ENCODE data around the gene ORMDL2.
"Not testable (repeated sequence)": the region's sequence is repeated elsewhere in the genome, so short reads cannot be mapped to it uniquely, and the experiment has no call there.

ORMDL2 gene

GRCh38 chr12:55861871-55862270 is 44.0 kb downstream of the ORMDL2 start:
- DNase-seq: no peak

GRCh38 chr12:55862286-55862685 is 44.4 kb downstream of the ORMDL2 start:
- no peak for DNase-seq

- DNase-seq: not testable (repeated sequence)
Measured at GRCh38 chr12:55862931-55863330, 45.1 kb downstream of the ORMDL2 start.

GRCh38 chr12:55865327-55865726 is 47.5 kb downstream of the ORMDL2 start:
- DNase-seq: no peak

GRCh38 chr12:55866454-55867004 is 48.7 kb downstream of the ORMDL2 start:
- DNase-seq: not testable (repeated sequence)
